Measurements from ENCODE around the gene CHTOP. TPM values are rescaled to one million over a fixed set of nuclear protein-coding genes. Genes with fewer than 3 reads are reported as not detected.

Gene CHTOP
- total and polyA plus RNA-seq, 2 of the 4 experiments (the other 2 are of a cell fraction): 33.9 to 50.8 TPM

DNA sequence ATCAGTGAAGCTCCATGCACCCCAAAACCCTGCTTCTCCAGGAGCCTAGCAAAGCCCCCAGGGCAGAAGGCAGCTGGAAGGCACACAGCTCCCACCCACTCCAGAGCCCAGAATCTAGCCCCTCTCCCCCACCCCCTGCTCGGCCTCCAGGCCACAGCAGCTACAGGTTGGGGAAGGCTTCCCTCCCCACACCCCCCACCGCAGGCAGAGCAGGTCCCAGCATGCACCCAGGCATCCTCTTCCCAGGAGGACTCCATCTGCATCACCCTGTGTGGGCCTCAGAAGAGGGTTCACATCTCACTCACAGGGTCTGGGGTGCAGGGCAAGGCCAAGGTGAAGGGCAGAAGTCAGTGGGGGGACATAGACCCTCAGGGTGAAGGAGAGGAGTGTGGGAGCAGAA, 18.5 kb upstream of the CHTOP start:
- no peak overlapping the region for H3K4me2 ChIP-seq (ENCODE audit: low read depth, low read length)
- no peak overlapping the region for H2AK5ac ChIP-seq (ENCODE audit: low read depth, low read length)
- H3K56ac ChIP-seq (ENCODE audit: extremely low read depth, insufficient read depth, low read length): no peak overlapping the region
- intact Hi-C loops (cut with micrococcal nuclease): no loop called here
- H3K4me3 ChIP-seq (ENCODE audit: insufficient read depth, low read depth, low read length): no peak overlapping the region
- peaks cover 20% of the 10 kb centered on the region for H3K4me1 ChIP-seq (ENCODE audit: control insufficient read depth, insufficient read depth, low read length)
- H4K20me1 ChIP-seq (ENCODE audit: insufficient read depth, low read length): peaks cover 4% of the 10 kb centered on the region; the same call in 1 of the 2 replicates
- dilution Hi-C loops (cut with HindIII; ENCODE audit: low sequenced_read_pairs, unreplicated experiment): no loop called here
- H3K9me3 ChIP-seq (ENCODE audit: control insufficient read depth, insufficient read depth, low read length): no peaks in the 10 kb centered on the region
- in situ Hi-C loops (cut with MboI; ENCODE audit: low sequenced_read_pairs): no loop called here
- WGBS, 2 experiments (ENCODE audit: extremely low coverage in 2 of 2, insufficient read length in 1 of 2): 40% methylated on average over 1 of the region's 2 CpGs; no CpG with 5 or more reads in 1 of the 2 experiments
- ATAC-seq (ENCODE audit: low read depth) (no peak), DNase-seq (no peak)
- BruUV-seq (replicated peaks): no TSS peak
- H2BK120ac ChIP-seq (ENCODE audit: low read depth, low read length): no peak overlapping the region
- no peak overlapping the region for H3K4ac ChIP-seq (ENCODE audit: low read depth, low read length)
- H4K8ac ChIP-seq (ENCODE audit: low read depth in 2 of 2, low read length in 2 of 2): no peak overlapping the region
- no peak overlapping the region for H3K14ac ChIP-seq (replicated peaks; ENCODE audit: low read depth, low read length)
- no peak overlapping the region for H4K5ac ChIP-seq (ENCODE audit: low read depth, low read length)
- peaks cover 15% of the 10 kb centered on the region for H3K36me3 ChIP-seq (ENCODE audit: control insufficient read depth, insufficient read depth, low read length)
- peak overlapping the region; percentile 32; the same call in 1 of the 2 replicates for H4K91ac ChIP-seq (ENCODE audit: insufficient read depth, low read depth, low read length)
- H3K27me3 ChIP-seq (ENCODE audit: control insufficient read depth, insufficient read depth, low read length): no peaks in the 10 kb centered on the region
- H3K23ac ChIP-seq (ENCODE audit: low read depth, low read length): no peak overlapping the region
- no peak overlapping the region for H3K18ac ChIP-seq (ENCODE audit: low read depth, low read length)
- H3K9me1 ChIP-seq (ENCODE audit: insufficient read depth, low read length): 0 out of 2 replicates have a peak, but pooled peaks cover 1% of the 10 kb centered on the region
- no peak for TF ChIP-seq FOS (IDR thresholded peaks at IDR 0.05; ENCODE audit: low read depth, low read length)
- TF ChIP-seq, protein P1, sequence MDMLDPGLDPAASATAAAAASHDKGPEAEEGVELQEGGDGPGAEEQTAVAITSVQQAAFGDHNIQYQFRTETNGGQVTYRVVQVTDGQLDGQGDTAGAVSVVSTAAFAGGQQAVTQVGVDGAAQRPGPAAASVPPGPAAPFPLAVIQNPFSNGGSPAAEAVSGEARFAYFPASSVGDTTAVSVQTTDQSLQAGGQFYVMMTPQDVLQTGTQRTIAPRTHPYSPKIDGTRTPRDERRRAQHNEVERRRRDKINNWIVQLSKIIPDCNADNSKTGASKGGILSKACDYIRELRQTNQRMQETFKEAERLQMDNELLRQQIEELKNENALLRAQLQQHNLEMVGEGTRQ (IDR thresholded peaks at IDR 0.05; ENCODE audit: low read depth, low read length): no peak
- no peak for TF ChIP-seq CEBPB (IDR thresholded peaks at IDR 0.05; ENCODE audit: low read depth, low read length)
- TF ChIP-seq BHLHE40 (IDR thresholded peaks at IDR 0.05; ENCODE audit: low read depth, low read length): no peak
- no peak for TF ChIP-seq RFX5 (IDR thresholded peaks at IDR 0.05; ENCODE audit: low read depth, low read length)
- no peak for TF ChIP-seq RAD21 (IDR thresholded peaks at IDR 0.05; ENCODE audit: low read length)
- no peak for TF ChIP-seq POLR2A (IDR thresholded peaks at IDR 0.05; ENCODE audit: low read depth, low read length)
- no peak for TF ChIP-seq CHD1 (IDR thresholded peaks at IDR 0.05; ENCODE audit: low read depth, low read length)
- H2AK9ac ChIP-seq (replicated peaks; ENCODE audit: low read depth, low read length, poor library complexity): no peak overlapping the region
- H3K9ac ChIP-seq (ENCODE audit: low read depth, low read length): no peak overlapping the region
- no peak overlapping the region for H2AFZ ChIP-seq (replicated peaks; ENCODE audit: low read length, poor library complexity)
- ChIA-PET POLR2A (ENCODE audit: unreplicated experiment) (no interaction called here), CTCF (interaction anchor here (0.7 to 2.5 kb wide), 3 partner anchors 12 to 47 kb away, joined by 3 to 8 read pairs (median 4); partner anchors contain the start of gene S100A13)
- no peak overlapping the region for H2BK5ac ChIP-seq (ENCODE audit: low read depth, low read length, poor library complexity, severe bottlenecking)
- no peak overlapping the region for H3K27ac ChIP-seq (ENCODE audit: insufficient read depth, low read length)
- no peak overlapping the region for H2BK20ac ChIP-seq (ENCODE audit: low read depth, low read length)
- peaks cover 6 to 23% of the 10 kb centered on the region in 2 experiments for H3K79me1 ChIP-seq (ENCODE audit: low read depth in 1 of 2, low read length in 2 of 2)
- H2BK15ac ChIP-seq (ENCODE audit: low read depth, low read length): no peak overlapping the region
